Heart right ventricle (tissue), 16 donors: ENCODE data around the gene SSBP2. TPM values are rescaled to one million over a fixed set of nuclear protein-coding genes. Genes with fewer than 3 reads are reported as not detected.

Experiments
- ATAC-seq, 8 donors: fragments of 200-7000 bp; cut with Tn5 transposase; one replicate each; pipeline ENCODE4 v1.9.1; 2020; ENCODE audit warnings: mild to moderate bottlenecking in 8 of 8, moderate library complexity in 8 of 8, moderate number of reproducible peaks in 1 of 8
- DNase-seq, 2 donors: peaks; one replicate each; pipeline ENCODE4 v3.0.0-alpha.2; 2020
- H3K27ac ChIP-seq, 10 donors: fragments of 200-600 bp; sonication (generic) in 2 of 10; one replicate each; pipeline versions ENCODE4 v1.5.0 to v1.8.0; 2020 to 2022; ENCODE audit warnings: mild to moderate bottlenecking in 3 of 10
- H3K27me3 ChIP-seq, 7 donors: fragments of 200-600 bp; one replicate each; pipeline ENCODE4 v1.8.0; 2021 to 2022; ENCODE audit warnings: mild to moderate bottlenecking in 2 of 7
- H3K36me3 ChIP-seq, 9 donors: fragments of 200-600 bp; sonication (generic) in 1 of 9; one replicate each; pipeline versions ENCODE4 v1.5.0 to v1.8.0; 2020 to 2022; ENCODE audit warnings: mild to moderate bottlenecking in 2 of 9
- H3K4me1 ChIP-seq, 9 donors: fragments of 200-600 bp; sonication (generic) in 1 of 9; one replicate each; pipeline versions ENCODE4 v1.5.0 to v1.8.0; 2020 to 2022; ENCODE audit warnings: mild to moderate bottlenecking in 4 of 9
- H3K4me3 ChIP-seq, 10 donors: fragments of 200-600 bp; sonication (generic) in 2 of 10; one replicate each; pipeline versions ENCODE4 v1.5.0 to v1.8.0; 2020 to 2022; ENCODE audit warnings: mild to moderate bottlenecking in 7 of 10, moderate library complexity in 2 of 10
- H3K9me3 ChIP-seq, 11 donors: fragments of 200-600 bp in 10 of 11; sonication (generic) in 2 of 11; one replicate each; pipeline versions ENCODE4 v1.5.0 to v1.8.0; 2013 to 2022; ENCODE audit warnings: mild to moderate bottlenecking in 2 of 11, control low read depth in 1 of 11, moderate library complexity in 1 of 11
- CTCF ChIP-seq, 9 donors: fragments of 200-600 bp; sonication (generic) in 2 of 9; IDR thresholded peaks; one replicate each; pipeline versions ENCODE4 v1.5.0 to v1.8.0; 2021 to 2022; ENCODE audit warnings: antibody characterized with exemption in 9 of 9, mild to moderate bottlenecking in 5 of 9, moderate library complexity in 1 of 9
- WGBS, 2 donors: extraction: QIAGEN DNeasy Blood & Tissue Kit; methylation state at CpG; one replicate each; pipeline ENCODE4 v1.1.7; 2013; ENCODE audit warnings: inconsistent platforms in 1 of 2; 5-methylcytosine and 5-hydroxymethylcytosine counted together
- intact Hi-C, 10 donors: fragments of 100-400 bp; cut with DNase I; formaldehyde crosslinking; loops; one replicate each; pipeline versions ENCODE4 v1.11.1 to v1.14.2; 2022
- polyA plus RNA-seq, 2 donors: library from polyadenylated mRNA; stranded (reverse); fragments of 200-250 nt; gene quantifications; one replicate each; pipeline ENCODE4 v1.2.3, GENCODE V29; 2013
- total RNA-seq, 10 donors: library from RNA; stranded (reverse); fragmentation: NEBNext Ultra II Directional in 3 of 10; extraction: Animal tissue kit (Norgen Biotek cat#: 25700) in 3 of 10; gene quantifications; one replicate each; pipeline versions ENCODE4 v1.2.1 to v1.2.4, GENCODE V29; 2021 to 2023
- donor health status: Arrhythmogenic right ventricular cardiomyopathy.
- donor health status: ischemic (EF 13 %, LVEDD 7.1; RV severe dilation, severe dysfunction).
- donor health status: healthy with polysubstance abuse.
- donor health status: DM: no; HTN: yes; CAD: no.
- donor health status: DM: no; HTN: no; CAD: no.
- donor health status: ischemic (EF 25% LVEDD 6.9; RV normal size, moderate dysfunction).
- donor health status: ischemic (EF 25% LVEDD 5.7; RV mildly dilated, moderate dysfunction).
- donor health status: healthy.
- donor health status: DM: yes; HTN: yes; CAD: no.
- donor health status: Ischemic cardiomyopathy.
- donor health status: ischemic (EF 35%, LVEDD 5.7; RV mildly dilated, moderate dysfunction).
- donor health status: nonischemic (EF 11% LVEDD 7.7; RV severe dilation, severe dysfunction).
- donor health status: DM: yes; HTN: yes; CAD: no.
- donor health status: PGD.
- donor health status: ischemic (EF 29% LVEDD 5.4; RV normal size, mild dysfunction).
- donor health status: nonischemic (EF 23%, LVEDD 6.1; RV moderate dilation, normal function).

SSBP2 gene
- total and polyA plus RNA-seq, 12 donors, result 24.2 to 85.9 (median 52.0) TPM

DNA sequence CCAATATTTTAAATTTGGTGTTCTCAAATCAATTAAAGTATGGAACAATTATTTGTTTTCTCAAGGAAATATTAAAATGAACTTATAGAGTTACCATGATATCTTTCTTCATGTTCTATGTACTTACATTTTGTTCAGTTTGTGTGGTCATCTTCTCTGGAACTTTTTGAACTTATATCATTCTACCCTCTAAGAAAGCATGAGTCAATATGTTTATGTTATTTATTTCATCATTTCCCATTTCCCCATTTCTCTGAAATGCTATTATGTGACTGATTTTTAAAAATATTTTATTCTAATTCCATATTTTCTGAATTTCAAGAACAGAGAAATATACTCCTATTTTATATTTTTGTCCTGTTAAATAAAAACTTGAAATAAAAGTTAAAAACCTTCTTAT, 233.4 kb downstream of the SSBP2 start:
- intact Hi-C loops, result loop anchor here in 1 of 10 donors (10.0 kb wide), 1 partner anchor 647 kb away; no protein-coding TSS in a partner anchor
- ATAC-seq, result no peak
- Histone ChIP-seq H3K9me3 (no peaks in the 10 kb centered on the region), H3K36me3 (no peaks in the 10 kb centered on the region), H3K27ac (no peak overlapping the region), H3K4me1 (no peaks in the 10 kb centered on the region), H3K4me3 (no peak overlapping the region), H3K27me3 (no peaks in the 10 kb centered on the region)
- DNase-seq, result no peak
- no peak for TF ChIP-seq CTCF (IDR thresholded peaks at IDR 0.05)

- no peaks in the 10 kb centered on the region for H3K9me3 ChIP-seq
- DNase-seq (no peak), ATAC-seq (no peak)
- H3K4me1 ChIP-seq, result no peaks in the 10 kb centered on the region
- no peaks in the 10 kb centered on the region for H3K36me3 ChIP-seq
- H3K27me3 ChIP-seq, result no peaks in the 10 kb centered on the region
- H3K4me3 ChIP-seq, result no peak overlapping the region
- intact Hi-C loops, result loop anchor here in 1 of 10 donors (10.0 kb wide), 1 partner anchor 649 kb away; no protein-coding TSS in a partner anchor
- no peak for TF ChIP-seq CTCF (IDR thresholded peaks at IDR 0.05)
- H3K27ac ChIP-seq, result no peak overlapping the region
Measured at GRCh38 chr5:81516091-81516490, 234.8 kb downstream of the SSBP2 start.

DNA sequence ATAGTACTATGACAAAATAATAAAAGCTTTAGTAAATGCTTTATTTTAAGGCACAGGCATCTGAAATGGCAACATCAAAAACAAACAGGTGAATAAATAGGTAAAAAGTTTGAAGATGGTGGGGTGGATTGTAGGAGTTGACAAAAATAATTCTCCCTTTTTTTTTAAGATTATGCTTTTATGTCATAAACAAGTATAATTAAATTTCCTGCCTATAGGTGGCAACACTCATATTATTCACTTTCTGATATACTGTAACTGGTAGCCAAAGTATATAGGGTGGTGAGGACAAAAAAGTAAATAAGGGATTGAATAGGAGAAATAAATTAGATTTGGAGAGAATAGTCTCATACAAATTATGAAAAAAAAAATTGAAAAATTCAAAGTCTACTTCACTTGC, 236.9 kb downstream of the SSBP2 start:
- DNase-seq (no peak), ATAC-seq (no peak)
- H3K4me3 ChIP-seq, result no peak overlapping the region
- TF ChIP-seq CTCF (IDR thresholded peaks at IDR 0.05), result peak in 6 of 9 donors; percentile 10 to 41 (median 30)
- H3K4me1 ChIP-seq, result no peaks in the 10 kb centered on the region
- H3K27ac ChIP-seq, result no peak overlapping the region
- no peaks in the 10 kb centered on the region for H3K9me3 ChIP-seq
- intact Hi-C loops, result loop anchor here in 2 of 10 donors (5.0 to 10.0 kb wide), 2 partner anchors 233 to 651 kb away; no protein-coding TSS in a partner anchor
- H3K27me3 ChIP-seq, result no peaks in the 10 kb centered on the region
- H3K36me3 ChIP-seq, result no peaks in the 10 kb centered on the region

GRCh38 chr5:81513473-81513872, 237.4 kb downstream of the SSBP2 start:
- WGBS, 2 donors, result 95% methylated on average over 2 of the region's 2 CpGs
- TF ChIP-seq CTCF (IDR thresholded peaks at IDR 0.05), result no peak
- ATAC-seq (no peak), DNase-seq (no peak)
- no peaks in the 10 kb centered on the region for H3K27me3 ChIP-seq
- no peak overlapping the region for H3K27ac ChIP-seq
- H3K9me3 ChIP-seq, result no peaks in the 10 kb centered on the region
- no peaks in the 10 kb centered on the region for H3K36me3 ChIP-seq
- H3K4me3 ChIP-seq, result no peak overlapping the region
- intact Hi-C loops, result loop anchor here in 2 of 10 donors (5.0 to 10.0 kb wide), 2 partner anchors 234 to 651 kb away; no protein-coding TSS in a partner anchor
- H3K4me1 ChIP-seq, result no peaks in the 10 kb centered on the region
